CD14-positive monocyte (primary cell): ENCODE measurements around the gene TMCO4. TPM values are rescaled to one million over a fixed set of nuclear protein-coding genes. Genes with fewer than 3 reads are reported as not detected.
"Not testable (repeated sequence)": the region's sequence is repeated elsewhere in the genome, so short reads cannot be mapped to it uniquely, and the experiment has no call there.

Experiments
- DNase-seq, 3 donors: peaks; one replicate each; pipeline ENCODE4 v3.0.0-alpha.2; 2011 to 2022
- H2AFZ ChIP-seq: 2 replicates; pipeline ENCODE4 v1.6.0; 2012; ENCODE audit warnings: mild to moderate bottlenecking, low read depth, low read length, inconsistent platforms; ENCODE audit not compliant: insufficient read depth, poor library complexity, severe bottlenecking
- H3K27ac ChIP-seq, 2 donors: 1 replicate in 1 of 2; 2 replicates in 1 of 2; pipeline ENCODE4 v1.5.1; 2012 to 2013; ENCODE audit warnings: low read length in 2 of 2, control low read depth in 1 of 2, inconsistent platforms in 1 of 2, low read depth in 1 of 2, mild to moderate bottlenecking in 1 of 2
- H3K27me3 ChIP-seq, 2 donors: one replicate each; pipeline versions ENCODE4 v1.6.0 to v1.6.1; 2011 to 2013; ENCODE audit warnings: low read length in 2 of 2; ENCODE audit not compliant: control insufficient read depth in 2 of 2, insufficient read depth in 2 of 2
- H3K36me3 ChIP-seq, 2 donors: replicated peaks in 1 of 2; 1 replicate in 1 of 2; 2 replicates in 1 of 2; pipeline versions ENCODE4 v1.5.1 to v1.6.1; 2012 to 2013; ENCODE audit warnings: low read length in 2 of 2, control low read depth in 1 of 2, inconsistent platforms in 1 of 2, mild to moderate bottlenecking in 1 of 2; ENCODE audit not compliant: insufficient read depth in 2 of 2, control insufficient read depth in 1 of 2
- H3K4me1 ChIP-seq, 2 donors: 1 replicate in 1 of 2; 2 replicates in 1 of 2; pipeline versions ENCODE4 v1.5.1 to v1.6.1; 2012 to 2013; ENCODE audit warnings: low read length in 2 of 2, control low read depth in 1 of 2, inconsistent platforms in 1 of 2, mild to moderate bottlenecking in 1 of 2, moderate library complexity in 1 of 2; ENCODE audit not compliant: insufficient read depth in 2 of 2, control insufficient read depth in 1 of 2
- H3K4me2 ChIP-seq: replicated peaks from 2 replicates; pipeline ENCODE3; 2012; ENCODE audit warnings: low read length, moderate library complexity, mild to moderate bottlenecking; ENCODE audit not compliant: poor library complexity, severe bottlenecking; ENCODE audit errors: extremely low read depth
- H3K4me3 ChIP-seq, 3 experiments: fragments of 200-600 bp in 1 of 3; sonication (generic) in 1 of 3; replicated peaks in 1 of 3; 1 replicate in 2 of 3; 2 replicates in 1 of 3; pipeline ENCODE4 v1.5.1; 2011 to 2013; ENCODE audit warnings: low read length in 3 of 3, mild to moderate bottlenecking in 3 of 3, control low read depth in 2 of 3, low read depth in 2 of 3, inconsistent platforms in 1 of 3, moderate library complexity in 1 of 3
- H3K79me2 ChIP-seq: 2 replicates; pipeline ENCODE4 v1.6.0; 2012; ENCODE audit warnings: mild to moderate bottlenecking, control low read depth, inconsistent platforms, low read length, moderate library complexity; ENCODE audit not compliant: insufficient read depth
- H3K9ac ChIP-seq: 2 replicates; pipeline ENCODE4 v1.6.0; 2017; ENCODE audit warnings: low read length, mild to moderate bottlenecking; ENCODE audit not compliant: insufficient read depth, poor library complexity, severe bottlenecking
- H3K9me3 ChIP-seq, 2 donors: replicated peaks in 1 of 2; 1 replicate in 1 of 2; 2 replicates in 1 of 2; pipeline versions ENCODE4 v1.5.1 to v1.6.1; 2012 to 2013; ENCODE audit warnings: low read length in 2 of 2, control low read depth in 1 of 2; ENCODE audit not compliant: control insufficient read depth in 1 of 2, insufficient read depth in 1 of 2
- H4K20me1 ChIP-seq: 2 replicates; pipeline ENCODE4 v1.6.0; 2012; ENCODE audit warnings: mild to moderate bottlenecking, low read length, control low read depth, moderate library complexity; ENCODE audit not compliant: insufficient read depth
- H3K27ac Mint-ChIP-seq, 7 donors: one replicate each; pipeline ENCODE4 v1.8.0; 2020; ENCODE audit warnings: mild to moderate bottlenecking in 7 of 7, mixed read lengths in 7 of 7, moderate library complexity in 6 of 7, inconsistent platforms in 2 of 7
- H3K27me3 Mint-ChIP-seq, 3 donors: one replicate each; pipeline ENCODE4 v1.8.0; 2021 to 2022; ENCODE audit warnings: low read depth in 3 of 3, mild to moderate bottlenecking in 3 of 3, mixed read lengths in 3 of 3, moderate library complexity in 3 of 3, inconsistent platforms in 1 of 3
- H3K36me3 Mint-ChIP-seq, 2 donors: one replicate each; pipeline ENCODE4 v1.8.0; 2020; ENCODE audit warnings: mixed read lengths in 2 of 2, inconsistent platforms in 1 of 2, mild to moderate bottlenecking in 1 of 2
- H3K4me1 Mint-ChIP-seq: one replicate; pipeline ENCODE4 v1.8.0; 2020; ENCODE audit warnings: mild to moderate bottlenecking, mixed read lengths
- H3K4me3 Mint-ChIP-seq, 2 donors: one replicate each; pipeline ENCODE4 v1.8.0; 2020; ENCODE audit warnings: mild to moderate bottlenecking in 2 of 2, mixed read lengths in 2 of 2, moderate library complexity in 1 of 2
- H3K9me3 Mint-ChIP-seq, 7 donors: one replicate each; pipeline ENCODE4 v1.8.0; 2020 to 2022; ENCODE audit warnings: mixed read lengths in 7 of 7, mild to moderate bottlenecking in 6 of 7, moderate library complexity in 6 of 7, inconsistent platforms in 2 of 7
- CTCF ChIP-seq: fragments of 200-600 bp; IDR thresholded peaks from one replicate; pipeline ENCODE4 v1.8.0; 2022; ENCODE audit warnings: antibody characterized with exemption, mild to moderate bottlenecking
- WGBS: methylation state at CpG from one replicate; pipeline ENCODE4 v1.1.5; 2013; ENCODE audit warnings: missing lambda C conversion rate; ENCODE audit not compliant: insufficient coverage; 5-methylcytosine and 5-hydroxymethylcytosine counted together
- intact Hi-C, 2 donors: fragments of 100-400 bp; cut with micrococcal nuclease; formaldehyde crosslinking; loops; one replicate each; pipeline versions ENCODE4 v1.15.0 to v1.15.1; 2023
- polyA minus RNA-seq: library from RNA; depleted of rRNA, polyadenylated mRNA; stranded (reverse); fragments of >200 nt; gene quantifications from 2 replicates; pipeline ENCODE4 v1.2.3, GENCODE V29; 2012
- polyA plus RNA-seq, 3 donors: library from polyadenylated mRNA; depleted of rRNA in 1 of 3; unstranded in 2 of 3; stranded (reverse) in 1 of 3; fragments of 300-500 nt in 2 of 3; fragments of >200 nt in 1 of 3; fragmentation: Illumina TruSeq in 2 of 3; gene quantifications; 1 replicate in 2 of 3; 2 replicates in 1 of 3; pipeline ENCODE4 v1.2.3, GENCODE V29; 2012 to 2021
- total RNA-seq, 12 experiments: library from RNA in 1 of 12; stranded (reverse) in 1 of 12; fragments of 120-200 nt in 1 of 12; gene quantifications; one replicate each; pipeline ENCODE4 v1.2.4 and lab custom pipeline; 2013 to 2026; ENCODE audit warnings: mixed read lengths in 6 of 12, inconsistent platforms in 1 of 12

TMCO4 gene
- 18.1 TPM for total RNA-seq (2013)
- 10 to 100 TPM in 1 of 3 donors, 1 to 10 TPM in 2; 6.9 to 10.1 (median 7.9) TPM for polyA plus RNA-seq
- 12.1 and 23.0 TPM in 2 replicates for polyA minus RNA-seq
- 1.3 to 15.8 (median 9.9) reads per million in 11 experiments for total RNA-seq (lab: John Stamatoyannopoulos, UW)

GRCh38 chr1:19799230-19800075, at the start of gene TMCO4:
Gene TMCO4, minus strand, starts transcription at chr1:19799916. Its CDS starts 19,158 bp downstream, at chr1:19780758.
- Histone ChIP-seq H3K9ac (peak within 1 kb of the TSS; percentile 83), H3K9me3 (no peaks in the 10 kb centered on the region), H4K20me1 (no peaks in the 10 kb centered on the region), H3K79me2 (peaks cover 4% of the 10 kb centered on the region), H3K4me3 (peak within 1 kb of the TSS; percentile 80 to 98 (median 95)), H3K27ac (peak within 1 kb of the TSS; percentile 55 to 85), H3K36me3 (peaks cover 0 to 4% of the 10 kb centered on the region in 2 donors), H3K27me3 (peaks cover 0 to 3% of the 10 kb centered on the region in 2 donors), H3K4me1 (peaks cover 16 to 24% of the 10 kb centered on the region in 2 donors), H2AFZ (peak within 1 kb of the TSS; percentile 96), H3K4me2 (peak within 1 kb of the TSS; percentile 81)
- H3K27me3 Mint-ChIP-seq: peaks cover 0 to 2% (median 2%) of the 10 kb centered on the region in 3 donors
- WGBS: under 1% methylated on average over 60 of the region's 70 CpGs
- H3K4me1 Mint-ChIP-seq: peaks cover 35% of the 10 kb centered on the region
- peaks cover 10 to 12% of the 10 kb centered on the region in 2 donors for H3K36me3 Mint-ChIP-seq
- TF ChIP-seq CTCF: no peak
- H3K9me3 Mint-ChIP-seq: peaks cover 0 to 5% (median 2%) of the 10 kb centered on the region in 7 donors
- intact Hi-C loops: no loop called here
- DNase-seq: peak; percentile 34 to 43 (median 38)
- H3K27ac Mint-ChIP-seq: peak within 1 kb of the TSS; percentile 75 to 89 (median 87)
- peak within 1 kb of the TSS; percentile 93 to 97 for H3K4me3 Mint-ChIP-seq

GRCh38 chr1:19849307-19849706, 49.6 kb upstream of the TMCO4 start:
- intact Hi-C loops, H3K9me3 ChIP-seq, H3K4me3 Mint-ChIP-seq, H2AFZ ChIP-seq, H3K27ac ChIP-seq, H3K79me2 ChIP-seq, H3K9ac ChIP-seq, H3K4me1 ChIP-seq, DNase-seq, H3K27ac Mint-ChIP-seq, H3K4me1 Mint-ChIP-seq, H3K9me3 Mint-ChIP-seq, H3K4me3 ChIP-seq, H3K36me3 Mint-ChIP-seq, H3K4me2 ChIP-seq, H3K36me3 ChIP-seq, H4K20me1 ChIP-seq: not testable (repeated sequence)
- H3K27me3 ChIP-seq: peaks cover 4 to 15% of the 10 kb centered on the region in 2 donors
- WGBS: no CpG with 5 or more reads among the region's 3 CpGs
- H3K27me3 Mint-ChIP-seq: peaks cover 15 to 34% (median 22%) of the 10 kb centered on the region in 3 donors

GRCh38 chr1:19847334-19847733, 47.6 kb upstream of the TMCO4 start:
- H3K27me3 Mint-ChIP-seq: peaks cover 19 to 28% (median 24%) of the 10 kb centered on the region in 3 donors
- H3K27ac Mint-ChIP-seq, H3K4me1 ChIP-seq, H3K79me2 ChIP-seq, H3K4me3 ChIP-seq, H3K4me1 Mint-ChIP-seq, H3K27ac ChIP-seq, H3K9me3 ChIP-seq, H3K4me2 ChIP-seq, H3K9me3 Mint-ChIP-seq, H3K9ac ChIP-seq, H3K36me3 Mint-ChIP-seq, intact Hi-C loops, H4K20me1 ChIP-seq, DNase-seq, H3K36me3 ChIP-seq, H2AFZ ChIP-seq, H3K4me3 Mint-ChIP-seq: not testable (repeated sequence)
- peaks cover 4 to 15% of the 10 kb centered on the region in 2 donors for H3K27me3 ChIP-seq
- WGBS: 96% methylated on average over 2 of the region's 9 CpGs
